Stomach (tissue), 4 donors: ENCODE measurements around the gene ABCB8.

Source experiments
- CTCF ChIP-seq, 7 experiments: fragments of 450-650 bp in 4 of 7; fragments of 200-600 bp in 3 of 7; sonication (generic) in 3 of 7; IDR thresholded peaks; one replicate each; pipeline ENCODE4 v1.5.1; 2016 to 2019; ENCODE audit warnings: antibody characterized with exemption in 7 of 7, control low read depth in 2 of 7, mild to moderate bottlenecking in 1 of 7
- EP300 ChIP-seq: sonication (generic); formaldehyde crosslinking; IDR thresholded peaks from one replicate; pipeline ENCODE4 v1.6.1; 2017; ENCODE audit warnings: antibody characterized with exemption
- POLR2AphosphoS5 ChIP-seq, 3 donors: sonication (generic); formaldehyde crosslinking; IDR thresholded peaks; one replicate each; pipeline ENCODE4 v1.6.1; 2016; ENCODE audit warnings: antibody characterized with exemption in 3 of 3

GRCh38 chr7:151048911-151049463 is 20.7 kb downstream of the ABCB8 start:
- TF ChIP-seq CTCF (IDR thresholded peaks at IDR 0.05) = no peak
- no peak for TF ChIP-seq EP300
- no peak for TF ChIP-seq POLR2AphosphoS5 (IDR thresholded peaks at IDR 0.05)
